K562 (cell line): ENCODE data around the gene SLC39A11.

Source experiments
- CBX2 ChIP-seq: fragments of 200-600 bp; sonication (generic); IDR thresholded peaks from one replicate; pipeline ENCODE4 v1.6.1; 2012; ENCODE audit warnings: mild to moderate bottlenecking, low read length, inconsistent platforms; ENCODE audit not compliant: insufficient read depth, poor library complexity, severe bottlenecking
- CTCF ChIP-seq, 3 experiments: IDR thresholded peaks in 2 of 3; conservative IDR thresholded peaks in 1 of 3; 2 replicates each; pipeline ENCODE4 v1.5.1; 2011 to 2012; ENCODE audit warnings: low read length in 3 of 3, mild to moderate bottlenecking in 3 of 3, control low read depth in 2 of 3, improper control_type of control experiment in 1 of 3, inconsistent platforms in 1 of 3, low read depth in 1 of 3, mixed read lengths in 1 of 3, moderate library complexity in 1 of 3; ENCODE audit not compliant: insufficient read depth in 2 of 3
- E2F6 ChIP-seq, 2 experiments: IDR thresholded peaks; 2 replicates each; pipeline ENCODE4 v1.6.1; 2011; ENCODE audit warnings: borderline replicate concordance in 1 of 2, control low read depth in 1 of 2, low read depth in 1 of 2, low read length in 1 of 2, mild to moderate bottlenecking in 1 of 2, mixed read lengths in 1 of 2, moderate library complexity in 1 of 2; ENCODE audit not compliant: insufficient read depth in 1 of 2, insufficient read length in 1 of 2, poor library complexity in 1 of 2, severe bottlenecking in 1 of 2; ENCODE audit errors: extremely low read depth in 1 of 2
- EP300 ChIP-seq: IDR thresholded peaks from 2 replicates; pipeline ENCODE4 v1.6.1; 2012; ENCODE audit warnings: low read length, improper control_type of control experiment
- ESRRA ChIP-seq: fragments of 450-650 bp; IDR thresholded peaks from 2 replicates; pipeline ENCODE4 v1.6.1; 2014; ENCODE audit warnings: low read depth, mild to moderate bottlenecking, moderate library complexity, borderline replicate concordance
- ETS2 ChIP-seq: IDR thresholded peaks from 2 replicates; pipeline ENCODE4 v1.6.1; 2016; ENCODE audit warnings: borderline replicate concordance, missing genetic modification characterization, mild to moderate bottlenecking, moderate library complexity, missing compliant biosample characterization; ENCODE audit not compliant: poor library complexity, severe bottlenecking
- MYC ChIP-seq, 2 experiments: fragments of 250-450 bp in 1 of 2; sonication (Bioruptor Pico) in 1 of 2; IDR thresholded peaks; 2 replicates each; pipeline versions ENCODE4 v1.5.1 to v1.6.1; 2012 to 2021; ENCODE audit warnings: low read depth in 2 of 2, borderline replicate concordance in 1 of 2, improper control_type of control experiment in 1 of 2, low read length in 1 of 2, mild to moderate bottlenecking in 1 of 2, moderate library complexity in 1 of 2
- ZBTB33 ChIP-seq: sonication (generic); formaldehyde crosslinking; IDR thresholded peaks from 2 replicates; pipeline ENCODE4 v1.8.1; 2023; ENCODE audit warnings: mild to moderate bottlenecking, missing genetic modification reagents

GRCh38 chr17:73140566-73140965 is 48.1 kb upstream of the SLC39A11 start:
- TF ChIP-seq ETS2 (tag) (no peak), CTCF (IDR thresholded peaks at IDR 0.05 in 2 of 3, conservative IDR thresholded peaks at IDR 0.05 in 1 of 3; ENCODE audit: insufficient read depth in 2 of 3, low read depth in 1 of 3, low read length in 3 of 3) (no peak), EP300 (no peak), E2F6 (IDR thresholded peaks at IDR 0.05; ENCODE audit: borderline replicate concordance in 1 of 2, extremely low read depth in 1 of 2, insufficient read depth in 1 of 2, insufficient read length in 1 of 2, low read depth in 1 of 2, low read length in 1 of 2, poor library complexity in 1 of 2, severe bottlenecking in 1 of 2) (no peak), ESRRA (no peak), CBX2 (no peak), MYC (IDR thresholded peaks at IDR 0.05; ENCODE audit: low read depth, low read length) (no peak), MYC (CRISPR knock-in tag; IDR thresholded peaks at IDR 0.05; ENCODE audit: borderline replicate concordance, low read depth) (no peak), ZBTB33 (no peak)
